Smooth muscle cell (in vitro differentiated cells): Measurements from ENCODE around the gene BACE2. TPM values are rescaled to one million over a fixed set of nuclear protein-coding genes. Genes with fewer than 3 reads are reported as not detected.
"Not testable (repeated sequence)": the region's sequence is repeated elsewhere in the genome, so short reads cannot be mapped to it uniquely, and the experiment has no call there.

Source experiments
- DNase-seq: peaks from one replicate; lab custom pipeline; 2025; ENCODE audit not compliant: unreplicated experiment; lab: John Stamatoyannopoulos, UW
- H2AFZ ChIP-seq: fragments of 200-600 bp; sonication (generic); 2 replicates; pipeline ENCODE4 v1.6.0; 2016; ENCODE audit warnings: antibody characterized with exemption, low read depth, mild to moderate bottlenecking
- H3F3A ChIP-seq: fragments of 200-600 bp; sonication (generic); 2 replicates; pipeline ENCODE4 v1.6.0; 2017; ENCODE audit warnings: antibody characterized with exemption, low read depth
- H3K27ac ChIP-seq: fragments of 200-600 bp; sonication (generic); 2 replicates; pipeline ENCODE4 v1.5.1; 2016; ENCODE audit warnings: low read depth, mild to moderate bottlenecking
- H3K27me3 ChIP-seq: fragments of 200-600 bp; sonication (generic); 2 replicates; pipeline ENCODE4 v1.6.1; 2016; ENCODE audit warnings: low read depth, mild to moderate bottlenecking
- H3K36me3 ChIP-seq: fragments of 200-600 bp; sonication (generic); 2 replicates; pipeline ENCODE4 v1.5.1; 2016; ENCODE audit warnings: low read depth
- H3K4me1 ChIP-seq: fragments of 200-600 bp; sonication (generic); 2 replicates; pipeline ENCODE4 v1.5.1; 2016; ENCODE audit warnings: low read depth
- H3K4me2 ChIP-seq: fragments of 200-600 bp; sonication (generic); 2 replicates; pipeline ENCODE4 v1.6.0; 2016; ENCODE audit warnings: mild to moderate bottlenecking
- H3K4me3 ChIP-seq: fragments of 200-600 bp; sonication (generic); 2 replicates; pipeline ENCODE4 v1.5.1; 2016; ENCODE audit warnings: mild to moderate bottlenecking
- H3K79me2 ChIP-seq: fragments of 200-600 bp; sonication (generic); 2 replicates; pipeline ENCODE4 v1.6.0; 2016; ENCODE audit warnings: low read depth, mild to moderate bottlenecking
- H3K9ac ChIP-seq: fragments of 200-600 bp; sonication (generic); 2 replicates; pipeline ENCODE4 v1.6.0; 2016; ENCODE audit warnings: low read depth
- H3K9me3 ChIP-seq: fragments of 200-600 bp; sonication (generic); replicated peaks from 2 replicates; pipeline ENCODE4 v1.5.1; 2016; ENCODE audit warnings: low read depth
- H4K20me1 ChIP-seq: fragments of 200-600 bp; sonication (generic); 2 replicates; pipeline ENCODE4 v1.6.0; 2016; ENCODE audit warnings: low read depth
- WGBS: methylation state at CpG from one replicate; pipeline ENCODE4 v1.1.7; 2016; ENCODE audit warnings: low lambda C conversion rate; 5-methylcytosine and 5-hydroxymethylcytosine counted together
- polyA plus RNA-seq: library from polyadenylated mRNA; unstranded; fragments of >200 nt; fragmentation: Nextera tagmentation; extraction: Ambion mirVana; gene quantifications from 2 replicates; pipeline ENCODE4 v1.2.1, GENCODE V29; 2016
- total RNA-seq: library from RNA; depleted of rRNA; stranded (reverse); fragments of >200 nt; gene quantifications from 2 replicates; pipeline ENCODE4 v1.2.3, GENCODE V29; 2014
- TF ChIP-seq, protein P1 (sequence below): fragments of 200-600 bp; sonication (generic); IDR thresholded peaks from 2 replicates; pipeline ENCODE4 v1.5.1; 2017; ENCODE audit warnings: borderline replicate concordance, mild to moderate bottlenecking, antibody characterized with exemption; ENCODE audit not compliant: insufficient read depth, poor library complexity, severe bottlenecking

Gene BACE2
- total and polyA plus RNA-seq, 2 experiments from 2014 or later: 25.3 to 33.3 TPM

DNA sequence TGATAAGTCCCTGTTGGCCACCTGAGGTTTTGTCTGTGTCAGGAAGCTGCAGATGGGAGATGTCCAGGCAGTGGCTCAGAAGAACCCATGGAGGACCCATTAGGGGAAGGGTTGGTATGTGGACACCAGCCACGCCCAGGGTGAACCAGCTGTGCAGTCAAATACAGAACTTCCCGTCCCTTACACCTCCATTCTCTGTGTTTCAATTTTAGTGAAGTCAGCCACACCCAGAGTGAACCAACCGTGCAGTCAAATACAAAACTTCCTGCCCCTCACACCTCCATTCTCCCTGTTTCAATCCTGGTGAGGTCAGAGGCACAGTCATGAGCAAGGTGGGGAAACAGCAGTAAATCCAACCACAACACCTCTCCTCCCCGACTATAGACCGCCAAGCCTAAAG is 27.4 kb downstream of the BACE2 start:
- TF ChIP-seq, protein P1, sequence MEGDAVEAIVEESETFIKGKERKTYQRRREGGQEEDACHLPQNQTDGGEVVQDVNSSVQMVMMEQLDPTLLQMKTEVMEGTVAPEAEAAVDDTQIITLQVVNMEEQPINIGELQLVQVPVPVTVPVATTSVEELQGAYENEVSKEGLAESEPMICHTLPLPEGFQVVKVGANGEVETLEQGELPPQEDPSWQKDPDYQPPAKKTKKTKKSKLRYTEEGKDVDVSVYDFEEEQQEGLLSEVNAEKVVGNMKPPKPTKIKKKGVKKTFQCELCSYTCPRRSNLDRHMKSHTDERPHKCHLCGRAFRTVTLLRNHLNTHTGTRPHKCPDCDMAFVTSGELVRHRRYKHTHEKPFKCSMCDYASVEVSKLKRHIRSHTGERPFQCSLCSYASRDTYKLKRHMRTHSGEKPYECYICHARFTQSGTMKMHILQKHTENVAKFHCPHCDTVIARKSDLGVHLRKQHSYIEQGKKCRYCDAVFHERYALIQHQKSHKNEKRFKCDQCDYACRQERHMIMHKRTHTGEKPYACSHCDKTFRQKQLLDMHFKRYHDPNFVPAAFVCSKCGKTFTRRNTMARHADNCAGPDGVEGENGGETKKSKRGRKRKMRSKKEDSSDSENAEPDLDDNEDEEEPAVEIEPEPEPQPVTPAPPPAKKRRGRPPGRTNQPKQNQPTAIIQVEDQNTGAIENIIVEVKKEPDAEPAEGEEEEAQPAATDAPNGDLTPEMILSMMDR: no peak
- H3K4me3 ChIP-seq: no peak overlapping the region
- no peaks in the 10 kb centered on the region for H3F3A ChIP-seq
- no peaks in the 10 kb centered on the region for H3K36me3 ChIP-seq
- no peaks in the 10 kb centered on the region for H4K20me1 ChIP-seq
- no peak overlapping the region for H3K4me2 ChIP-seq
- no peak overlapping the region for H2AFZ ChIP-seq
- no peak overlapping the region for H3K9ac ChIP-seq
- H3K9me3 ChIP-seq: no peaks in the 10 kb centered on the region
- H3K79me2 ChIP-seq: no peaks in the 10 kb centered on the region
- no peaks in the 10 kb centered on the region for H3K4me1 ChIP-seq
- H3K27me3 ChIP-seq: no peaks in the 10 kb centered on the region
- no peak for DNase-seq
- WGBS: 95% methylated on average over 5 of the region's 5 CpGs
- H3K27ac ChIP-seq: no peak overlapping the region

DNA sequence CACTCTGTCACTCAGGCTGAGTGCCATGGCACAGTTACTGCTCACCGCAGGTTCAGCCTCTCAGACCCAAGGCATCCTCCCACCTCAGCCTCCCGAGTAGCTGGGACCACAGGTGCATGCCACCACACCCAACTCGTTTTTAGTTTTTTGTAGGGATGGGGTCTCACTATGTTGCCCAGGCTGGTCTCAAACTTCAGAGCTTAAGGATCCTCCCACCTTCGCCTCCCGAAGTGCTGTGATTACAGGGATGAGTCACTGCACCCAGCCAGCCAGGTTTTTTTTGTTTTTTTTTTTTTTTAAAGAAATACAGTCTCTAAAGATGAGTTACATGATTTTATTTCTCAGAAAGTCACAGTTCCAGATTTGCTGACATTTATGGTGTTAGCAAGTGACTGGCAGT is 29.0 kb downstream of the BACE2 start:
- no peak overlapping the region for H2AFZ ChIP-seq
- H4K20me1 ChIP-seq: no peaks in the 10 kb centered on the region
- TF ChIP-seq, protein P1: no peak
- H3K9me3 ChIP-seq: no peaks in the 10 kb centered on the region
- H3K4me2 ChIP-seq: no peak overlapping the region
- WGBS: 60% methylated on average over 5 of the region's 5 CpGs
- DNase-seq: no peak
- no peaks in the 10 kb centered on the region for H3K79me2 ChIP-seq
- no peaks in the 10 kb centered on the region for H3K36me3 ChIP-seq
- no peaks in the 10 kb centered on the region for H3K27me3 ChIP-seq
- H3K27ac ChIP-seq: no peak overlapping the region
- H3F3A ChIP-seq: no peaks in the 10 kb centered on the region
- H3K9ac ChIP-seq: no peak overlapping the region
- H3K4me1 ChIP-seq: no peaks in the 10 kb centered on the region
- H3K4me3 ChIP-seq: no peak overlapping the region

DNA sequence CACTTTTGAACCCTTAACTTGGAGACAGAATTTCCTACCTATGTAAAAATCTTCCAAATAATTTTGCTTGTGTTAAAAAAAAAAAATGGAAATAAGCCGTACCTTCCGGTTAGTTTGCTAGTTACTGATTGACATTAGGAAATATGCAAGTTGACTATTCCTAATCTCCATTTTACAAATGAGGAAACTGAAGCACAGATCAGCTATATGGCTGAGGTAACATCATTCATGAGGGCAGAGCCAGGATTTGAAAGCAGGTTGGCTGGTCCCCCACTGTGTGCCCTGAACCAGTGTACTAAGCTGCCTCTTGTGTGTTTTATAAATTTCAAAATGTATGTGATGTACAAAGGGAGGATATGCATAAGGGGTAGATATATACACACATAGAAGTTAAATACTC is 29.6 kb downstream of the BACE2 start:
- Histone ChIP-seq H3K79me2 (no peaks in the 10 kb centered on the region), H3K4me1 (no peaks in the 10 kb centered on the region), H3K27ac (no peak overlapping the region)

DNA sequence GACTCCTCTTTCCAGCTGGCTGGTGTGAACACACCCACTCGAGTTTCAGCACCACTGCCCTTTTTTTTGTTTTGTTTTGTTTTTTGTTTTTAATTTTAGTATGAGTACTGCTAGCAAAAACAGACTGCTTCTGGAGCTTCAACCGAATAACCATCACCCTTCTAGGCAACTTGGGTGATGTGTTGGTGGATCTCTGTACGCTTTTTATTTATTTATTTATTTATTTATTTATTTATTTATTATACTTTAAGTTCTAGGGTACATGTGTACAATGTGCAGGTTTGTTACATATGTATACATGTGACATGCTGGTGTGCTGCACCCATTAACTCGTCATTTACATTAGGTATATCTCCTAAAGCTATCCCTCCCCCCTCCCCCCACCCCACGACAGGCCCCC is 30.7 kb downstream of the BACE2 start:
- H3K4me2 ChIP-seq, H2AFZ ChIP-seq, H3K27ac ChIP-seq, H3K4me1 ChIP-seq, H4K20me1 ChIP-seq, DNase-seq, H3K9me3 ChIP-seq, H3K4me3 ChIP-seq, H3F3A ChIP-seq, H3K27me3 ChIP-seq, H3K9ac ChIP-seq, H3K79me2 ChIP-seq, H3K36me3 ChIP-seq: not testable (repeated sequence)
- 96% methylated on average over 5 of the region's 5 CpGs for WGBS

More for the DNA sequence above, 29.6 kb downstream of the BACE2 start:
- Histone ChIP-seq H3K27me3 (no peaks in the 10 kb centered on the region), H3K4me3 (no peak overlapping the region), H3K4me2 (no peak overlapping the region), H3K9ac (no peak overlapping the region), H3F3A (no peaks in the 10 kb centered on the region), H3K36me3 (no peaks in the 10 kb centered on the region), H3K9me3 (no peaks in the 10 kb centered on the region), H4K20me1 (no peaks in the 10 kb centered on the region), H2AFZ (no peak overlapping the region)
- 100% methylated on average over 2 of the region's 2 CpGs for WGBS
- TF ChIP-seq, protein P1: no peak
- no peak for DNase-seq
